Measurements from ENCODE around the gene RTL10. TPM values are rescaled to one million over a fixed set of nuclear protein-coding genes. Genes with fewer than 3 reads are reported as not detected.

RTL10 gene
- total RNA-seq, 2 donors from 2014 or later = 6.8 to 7.7 TPM

DNA sequence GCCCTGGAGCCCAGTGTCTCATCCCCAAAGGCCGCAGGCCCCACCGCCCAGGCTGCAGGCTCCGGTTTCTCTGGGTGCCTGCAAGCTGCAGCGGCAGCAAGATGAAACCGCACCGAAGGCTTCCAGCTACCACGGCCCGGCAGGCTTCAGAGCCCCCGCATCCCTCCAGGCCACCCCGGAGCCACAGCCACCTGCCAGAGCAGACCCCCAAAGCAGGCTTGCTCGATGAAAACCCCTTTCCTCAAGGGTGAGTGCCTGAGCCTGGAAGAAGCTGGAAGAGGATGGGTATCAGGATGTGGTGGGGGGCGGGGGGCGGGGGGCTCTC is 24.5 kb upstream of the RTL10 start:
- DNase-seq = peak; percentile 12
- no peak for ATAC-seq
- intact Hi-C loops (cut with DNase I) = no loop called here

DNA sequence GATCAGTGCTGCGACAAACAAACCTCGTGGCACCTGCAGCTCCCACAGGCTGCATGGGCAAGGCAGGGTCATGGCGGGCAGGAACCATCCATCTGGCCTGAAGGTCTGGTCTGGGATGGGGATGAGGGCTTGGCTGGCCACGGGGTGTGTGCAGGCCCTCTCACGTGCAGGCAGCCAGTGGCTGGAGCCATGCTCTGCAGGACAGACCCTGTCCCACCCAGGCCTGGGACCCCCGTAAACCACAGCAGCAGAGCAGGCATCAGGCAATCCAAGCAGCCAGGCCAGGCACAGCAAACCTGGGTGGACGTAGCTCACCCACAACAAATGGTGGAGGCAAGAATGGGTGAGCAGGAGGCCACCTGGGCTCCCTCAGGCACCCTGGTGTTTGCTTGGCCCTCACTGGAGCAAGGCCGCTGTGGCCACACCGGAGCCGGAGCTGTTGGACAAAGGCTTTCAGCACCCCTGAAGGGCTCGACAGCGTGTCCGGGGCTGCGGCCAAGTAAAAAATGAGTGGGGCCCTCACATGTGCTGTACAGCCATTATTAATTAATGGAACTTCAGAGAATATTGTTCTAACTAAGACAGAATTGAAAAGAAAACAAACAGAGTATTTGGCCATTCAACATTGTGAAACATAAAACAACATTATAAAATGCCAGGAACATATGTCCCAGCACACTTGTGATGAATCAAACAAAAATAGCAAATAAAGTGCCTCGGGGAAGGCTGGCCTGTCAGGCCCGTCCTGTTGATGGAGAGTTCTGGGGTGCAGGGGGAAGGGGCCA is 24.0 kb upstream of the RTL10 start:
- ATAC-seq (no peak), DNase-seq (peak; percentile 10)
- intact Hi-C loops (cut with DNase I) = no loop called here

DNA sequence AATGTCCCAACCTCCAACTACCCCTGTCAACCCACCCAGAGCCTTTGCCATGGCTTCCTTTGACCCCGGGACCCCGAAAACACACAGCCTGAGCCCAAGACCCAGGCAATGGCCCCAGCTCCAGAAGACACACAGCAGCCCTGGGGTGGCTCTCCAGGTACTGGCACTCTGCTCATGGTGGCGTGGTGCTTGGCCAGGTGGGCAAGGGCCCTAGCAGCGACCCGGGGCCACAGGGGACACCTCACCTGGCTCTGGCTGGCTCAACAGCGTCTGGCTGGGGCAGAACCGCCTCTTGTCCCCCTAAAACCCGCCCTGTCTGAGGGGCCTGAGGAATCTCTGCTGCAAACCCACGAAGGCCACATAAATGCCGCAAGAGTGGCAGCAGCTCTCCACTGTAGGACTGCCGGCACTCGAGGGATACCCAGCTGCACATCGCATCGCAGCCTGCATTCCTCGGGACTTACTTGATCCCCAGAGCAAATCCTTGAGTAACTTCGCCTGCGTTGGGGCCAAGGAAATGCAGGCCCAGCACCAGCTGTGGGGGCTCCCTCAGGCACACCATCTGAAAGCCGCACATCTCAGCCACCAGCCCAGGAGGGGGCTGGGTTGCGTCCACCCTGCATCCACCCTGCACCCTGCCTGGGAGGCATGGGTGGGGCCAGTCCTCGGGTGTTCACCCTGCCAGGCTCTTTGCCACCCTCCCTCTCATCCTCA is 23.1 kb upstream of the RTL10 start:
- intact Hi-C loops (cut with DNase I) = no loop called here
- DNase-seq = peak; percentile 8
- no peak for ATAC-seq

DNA sequence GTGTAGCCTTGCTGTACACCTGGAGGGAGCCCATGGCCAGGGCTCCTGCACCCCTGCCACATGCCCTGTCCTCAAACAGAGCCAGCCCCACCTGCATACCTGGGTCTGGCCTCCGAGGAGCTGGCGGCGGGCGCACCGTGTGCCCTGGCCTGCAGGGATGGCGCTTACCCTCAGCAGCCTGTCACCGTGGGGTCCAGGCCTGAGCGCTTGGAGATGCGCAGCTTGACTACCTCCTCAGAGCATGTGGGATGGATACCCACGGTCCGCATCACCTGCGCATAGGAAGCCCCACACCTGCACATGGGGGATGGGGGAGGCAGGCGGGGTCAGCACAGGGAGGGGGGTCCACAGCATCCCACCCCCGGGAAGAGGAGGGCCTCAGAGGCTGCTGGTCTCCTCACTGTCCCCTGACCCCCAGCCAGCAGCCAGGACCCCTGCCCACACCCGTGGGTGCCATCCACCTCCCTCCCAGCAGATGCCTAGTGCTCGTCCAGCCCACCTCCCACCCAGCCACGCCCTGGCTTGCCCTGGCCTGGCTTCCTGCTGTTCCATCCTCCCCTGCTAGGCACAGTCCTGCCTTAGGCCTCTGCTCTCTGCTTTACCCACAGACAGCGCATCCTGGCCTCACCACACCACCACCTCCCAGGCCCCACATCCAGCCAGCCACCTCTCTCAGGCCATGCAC is 22.4 kb upstream of the RTL10 start:
- DNase-seq (peak; percentile 19), ATAC-seq (no peak)
- intact Hi-C loops (cut with DNase I) = no loop called here

DNA sequence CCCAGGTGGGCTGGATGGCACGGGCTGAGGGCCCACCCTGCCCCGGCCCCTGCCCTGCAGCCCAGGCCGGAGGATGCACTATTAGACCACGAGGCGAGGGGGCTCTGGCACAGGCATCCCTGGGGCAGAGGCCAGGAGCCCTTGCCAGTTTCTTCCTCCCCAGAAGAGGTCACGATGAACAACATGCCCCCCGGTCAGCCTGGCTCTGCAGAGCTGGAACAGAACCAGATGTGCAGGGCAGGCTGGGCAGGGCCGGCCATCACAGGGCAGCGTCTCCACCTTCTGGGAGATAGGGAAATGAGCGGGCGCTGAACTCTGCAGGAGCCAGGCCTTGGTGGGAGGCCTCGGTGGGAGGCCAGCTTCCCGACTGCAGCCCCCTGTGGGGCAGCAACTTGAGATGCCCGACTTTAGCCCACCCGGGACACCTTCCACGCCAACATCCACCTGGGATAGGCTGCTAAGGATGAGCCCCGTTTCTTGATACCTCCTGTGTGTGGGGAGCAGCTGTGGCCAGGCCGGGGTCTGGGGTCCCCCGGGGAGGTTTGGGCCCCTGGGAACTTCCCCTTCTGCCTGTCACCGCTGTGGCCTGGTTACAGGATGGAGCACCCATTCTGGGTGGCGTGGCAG is 21.8 kb upstream of the RTL10 start:
- ATAC-seq (peak in 1 of 2 donors; percentile 29), DNase-seq (peak; percentile 47)
- intact Hi-C loops (cut with DNase I) = no loop called here

DNA sequence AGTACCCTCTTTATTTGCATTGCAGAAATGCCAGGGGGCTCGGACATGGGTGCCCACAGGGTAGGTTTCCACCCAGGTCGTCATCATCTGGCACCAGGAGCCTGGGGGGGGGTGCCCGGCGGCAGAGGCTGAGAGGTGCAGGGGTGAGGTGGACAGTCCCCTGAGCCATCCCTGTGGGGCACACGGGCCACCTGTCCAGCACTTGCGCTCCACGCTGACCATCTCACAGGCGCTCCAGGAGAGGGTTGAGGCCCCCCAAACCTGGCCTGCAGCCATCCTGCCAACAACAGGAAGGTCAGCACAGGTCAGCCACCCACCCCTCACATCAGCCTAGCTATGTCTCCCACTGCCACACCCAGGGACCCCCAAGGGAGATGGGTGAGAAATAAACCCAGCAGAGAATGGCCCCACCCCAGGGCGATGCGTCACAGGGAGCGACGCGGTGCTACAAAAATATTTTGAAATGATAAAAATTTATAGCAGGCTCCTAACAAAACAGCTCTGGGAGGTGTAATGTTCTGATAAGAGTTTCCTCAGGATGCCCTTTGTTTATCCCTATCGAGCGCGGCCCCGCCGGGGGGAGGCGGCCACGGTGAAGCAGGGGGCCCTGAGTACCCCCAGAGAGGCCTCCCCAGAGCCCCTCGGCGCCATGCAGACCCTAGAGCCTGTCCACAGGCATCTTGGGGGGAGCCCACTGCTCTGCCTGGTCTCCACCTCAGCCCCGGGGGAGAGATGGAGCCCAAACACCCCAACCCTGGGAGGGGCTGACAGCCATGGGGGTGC is 21.0 kb upstream of the RTL10 start:
- DNase-seq (peak; percentile 56), ATAC-seq (peak in 1 of 2 donors; percentile 36)
- intact Hi-C loops (cut with DNase I) = no loop called here

DNA sequence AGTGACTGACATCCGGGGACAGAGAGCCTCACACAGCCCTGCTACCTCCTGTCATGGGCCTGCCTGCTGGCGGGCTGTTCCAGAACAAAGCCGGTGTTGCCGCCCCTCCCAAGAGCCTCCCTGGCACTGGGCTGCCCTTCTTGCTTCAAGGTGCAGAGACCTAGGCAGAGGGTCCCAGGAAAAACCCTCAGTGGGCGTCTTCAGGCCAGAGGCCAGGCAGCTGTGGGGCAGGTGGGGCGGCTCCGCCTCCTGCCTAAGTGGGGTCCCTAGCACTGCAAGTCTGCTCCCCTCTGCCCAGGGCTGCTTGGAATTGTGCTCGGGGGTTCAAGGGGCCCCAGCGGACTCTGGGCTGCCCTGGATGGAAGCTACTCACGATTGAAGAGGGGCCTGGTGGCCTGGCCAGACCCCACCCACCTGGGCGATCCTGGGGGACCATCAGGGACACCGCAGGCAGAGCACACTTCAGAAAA is 20.4 kb upstream of the RTL10 start:
- intact Hi-C loops (cut with DNase I) = no loop called here
- ATAC-seq (no peak), DNase-seq (peak; percentile 19)

DNA sequence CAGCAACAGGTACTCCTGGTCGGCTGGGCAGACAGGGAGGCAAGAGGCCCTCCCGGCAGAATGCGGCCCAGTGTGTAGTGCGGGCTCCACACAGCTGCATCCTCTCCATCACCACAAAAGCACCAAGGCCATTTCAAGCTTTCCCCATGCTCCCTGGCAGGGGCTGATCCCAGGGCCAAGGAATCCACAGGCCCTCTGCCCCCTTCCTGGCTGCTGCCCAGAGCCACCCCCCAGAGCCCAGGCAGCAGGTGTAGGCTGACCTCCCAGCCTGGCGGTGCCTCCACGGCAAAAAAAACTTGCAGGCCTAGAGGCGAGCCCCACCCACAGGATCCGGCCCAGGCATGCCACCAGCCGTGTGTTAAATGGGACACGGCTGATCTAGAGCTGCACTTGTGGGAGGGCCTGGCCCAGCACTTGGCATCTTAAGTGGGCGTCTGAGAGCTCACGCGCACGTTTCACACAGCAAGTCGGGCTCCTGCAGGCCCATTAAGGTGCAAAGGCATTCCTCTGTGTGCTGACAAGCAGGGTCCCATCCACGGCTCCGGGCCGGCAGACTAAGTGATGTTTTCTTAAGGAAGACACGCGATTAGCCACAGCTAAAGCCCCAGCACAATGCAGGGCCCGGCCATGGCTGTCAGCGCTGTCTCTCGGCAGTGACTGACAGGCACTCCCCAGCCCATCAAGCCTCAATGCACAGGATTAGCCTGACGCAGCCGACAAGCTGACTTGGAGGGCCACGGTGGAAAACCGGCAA is 19.8 kb upstream of the RTL10 start:
- intact Hi-C loops (cut with DNase I) = no loop called here
- DNase-seq = peak; percentile 56
- ATAC-seq = peak; percentile 26 to 48

GRCh38 chr22:19873960-19874306 is 19.3 kb upstream of the RTL10 start:
- ATAC-seq (no peak), DNase-seq (no peak)
- intact Hi-C loops (cut with DNase I) = no loop called here

- ATAC-seq = no peak
- intact Hi-C loops (cut with DNase I) = no loop called here
- no peak for DNase-seq
Observed at GRCh38 chr22:19873138-19873959, 18.7 kb upstream of the RTL10 start.

- intact Hi-C loops (cut with DNase I) = no loop called here
- ATAC-seq (no peak), DNase-seq (no peak)
Observed at GRCh38 chr22:19872779-19873137, 18.1 kb upstream of the RTL10 start.

DNA sequence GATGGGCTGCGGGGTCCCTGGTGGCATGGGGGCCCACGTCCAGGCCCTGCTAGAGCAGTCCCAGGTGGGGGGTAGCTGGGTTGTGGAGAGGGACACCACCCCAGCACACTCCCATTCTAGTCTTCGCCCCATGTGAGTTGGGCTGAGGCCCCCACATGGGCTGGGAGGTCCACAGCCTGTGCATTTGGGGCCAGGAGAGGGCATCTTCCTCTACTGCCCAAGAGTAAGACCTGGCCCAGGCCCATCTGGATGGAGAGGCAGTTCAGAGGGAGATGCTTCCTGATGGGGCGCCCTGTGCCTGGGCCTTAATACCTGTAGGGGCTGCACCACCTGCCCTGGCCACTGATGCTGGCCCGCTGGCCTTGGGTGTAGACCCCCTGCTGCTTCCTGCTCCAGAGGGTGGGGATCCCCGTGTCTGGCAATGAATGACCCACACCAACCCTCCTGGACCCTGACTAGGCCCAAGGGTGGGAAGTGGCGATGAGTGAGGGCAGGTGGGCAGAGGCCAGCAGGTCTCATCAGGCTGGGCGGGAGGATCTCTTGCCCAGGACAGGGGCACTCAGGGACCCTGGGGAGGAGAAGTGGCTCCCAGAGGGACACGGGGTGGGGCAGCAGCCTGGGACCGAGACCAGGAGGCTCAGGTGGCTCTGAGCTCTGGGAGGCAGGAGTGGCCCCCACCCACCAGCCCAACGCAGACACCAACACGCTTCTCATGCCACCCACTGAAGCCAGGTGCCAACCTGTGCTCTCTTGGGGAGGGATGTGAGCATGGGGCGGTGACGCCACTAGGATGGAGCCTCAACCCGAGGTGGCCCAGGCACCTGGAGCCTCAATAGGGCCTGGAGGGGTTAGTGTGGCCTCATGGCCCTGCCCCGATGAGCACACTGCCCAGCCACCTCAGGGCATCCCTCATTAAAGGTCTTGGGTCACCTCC is 17.4 kb upstream of the RTL10 start:
- no peak for ATAC-seq
- DNase-seq = no peak
- intact Hi-C loops (cut with DNase I) = no loop called here

GRCh38 chr22:19871023-19871844 is 16.6 kb upstream of the RTL10 start:
- no peak for ATAC-seq
- DNase-seq = peak; percentile 21

DNA sequence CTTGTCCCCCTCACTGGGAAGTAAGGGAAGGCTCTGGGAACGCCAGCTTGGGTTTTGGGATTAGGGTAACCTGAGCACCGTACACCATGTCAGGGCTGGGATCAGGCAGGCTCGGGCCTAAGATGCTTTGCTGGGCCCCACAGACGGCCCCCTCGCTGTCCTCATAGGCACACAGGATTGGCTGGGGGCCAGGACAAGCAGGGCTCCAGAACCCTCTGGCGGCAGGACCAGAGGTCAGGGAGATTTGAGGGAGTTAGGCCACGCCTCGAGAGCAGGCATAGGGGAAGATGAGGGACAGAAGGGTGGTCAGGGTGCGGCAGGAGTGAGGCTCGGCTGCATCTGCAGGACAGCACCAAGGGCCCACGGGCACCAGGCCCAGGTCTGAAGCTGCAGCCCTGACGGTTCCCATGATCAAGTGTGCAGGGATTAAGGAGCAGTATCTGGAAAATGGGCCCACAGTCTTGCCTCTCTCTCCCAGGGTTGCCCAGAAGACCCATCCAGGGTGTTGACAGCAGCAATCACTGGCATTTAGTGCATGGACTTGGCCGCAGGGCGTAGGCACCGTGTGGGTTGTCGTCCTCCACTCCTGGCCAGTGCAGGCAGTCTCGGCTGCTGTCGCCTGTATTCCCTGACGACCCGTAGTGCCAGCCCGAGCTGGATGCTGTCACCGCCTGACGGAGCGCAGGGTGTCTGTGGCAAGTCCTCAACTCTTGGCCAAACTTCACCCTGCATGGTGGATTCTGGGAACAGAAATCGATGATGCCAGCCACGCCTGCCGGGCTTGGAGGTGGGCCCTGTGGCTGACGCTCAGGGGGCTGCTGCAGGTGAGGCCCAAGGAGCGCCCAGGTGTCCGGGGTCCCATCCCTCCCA is 15.7 kb upstream of the RTL10 start:
- peak in 1 of 2 donors; percentile 29 for ATAC-seq

More at GRCh38 chr22:19871023-19871844, 16.6 kb upstream of the RTL10 start:
- intact Hi-C loops (cut with DNase I) = no loop called here

More for the DNA sequence above, 15.7 kb upstream of the RTL10 start:
- peak; percentile 24 for DNase-seq
- intact Hi-C loops (cut with DNase I) = no loop called here

All from left cardiac atrium (tissue), 4 donors.